SK-N-MC (cell line): ENCODE results near the gene LSAMP.
"Not testable (repeated sequence)": the region's sequence is repeated elsewhere in the genome, so short reads cannot be mapped to it uniquely, and the experiment has no call there.

Source experiments
- EZH2 ChIP-seq: fragments of 200-600 bp; sonication (generic); IDR thresholded peaks from one replicate; pipeline ENCODE4 v1.6.1; 2017; ENCODE audit warnings: antibody characterized with exemption
- FOXP2 ChIP-seq: optimal IDR thresholded peaks from 2 replicates; pipeline ENCODE3; 2011; ENCODE audit warnings: mild to moderate bottlenecking, moderate library complexity; ENCODE audit not compliant: insufficient read depth; ENCODE audit errors: extremely low read length, control extremely low read depth
- POLR2AphosphoS5 ChIP-seq: IDR thresholded peaks from 2 replicates; pipeline ENCODE4 v1.6.1; 2012; ENCODE audit warnings: mild to moderate bottlenecking, low read depth, low read length, borderline replicate concordance

DNA sequence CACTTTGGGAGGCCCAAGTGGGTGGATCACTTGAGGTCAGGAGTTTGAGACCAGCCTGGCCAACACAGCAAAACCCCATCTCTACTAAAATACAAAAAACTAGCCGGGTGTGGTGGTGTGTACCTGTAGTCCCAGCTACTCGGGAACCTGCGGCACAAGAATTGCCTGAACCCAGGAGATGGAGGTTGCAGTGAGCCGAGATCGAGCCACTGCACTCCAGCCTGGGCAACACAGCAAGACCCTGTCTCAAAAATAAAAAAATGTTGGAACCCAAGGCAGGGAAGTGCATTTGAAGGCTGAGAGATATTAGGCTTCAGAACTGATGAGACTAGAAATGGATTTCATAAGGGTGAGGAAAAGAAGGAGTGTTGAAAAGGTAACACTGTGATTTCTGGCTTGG, 600.6 kb downstream of the LSAMP start:
- TF ChIP-seq POLR2AphosphoS5, EZH2, FOXP2: not testable (repeated sequence)
